ENCODE data around the gene BPI. TPM values are rescaled to one million over a fixed set of nuclear protein-coding genes. Genes with fewer than 3 reads are reported as not detected.
"Not testable (repeated sequence)": the region's sequence is repeated elsewhere in the genome, so short reads cannot be mapped to it uniquely, and the experiment has no call there.

BPI gene
- total and polyA plus RNA-seq, 2 donors (not counting 1 experiment from before 2014, with no cell fraction given) = not detected

- TF ChIP-seq EZH2 (IDR thresholded peaks at IDR 0.05; ENCODE audit: low read length, missing control alignments) (no peak), CTCF (conservative IDR thresholded peaks at IDR 0.05 in 1 of 2, IDR thresholded peaks at IDR 0.05 in 1 of 2; ENCODE audit: low read depth in 1 of 2, low read length in 2 of 2) (no peak)
- H3K36me3 ChIP-seq (ENCODE audit: control insufficient read depth, insufficient read depth, low read length) = no peaks in the 10 kb centered on the region
- peaks cover 10% of the 10 kb centered on the region for H3K27me3 ChIP-seq (ENCODE audit: control insufficient read depth, insufficient read depth, low read length)
- no peak overlapping the region for H3K9ac ChIP-seq (ENCODE audit: insufficient read depth, low read length)
- no peaks in the 10 kb centered on the region for H3K79me2 ChIP-seq (ENCODE audit: control insufficient read depth, insufficient read depth, low read length)
- H3K4me3 ChIP-seq (replicated peaks in 1 of 4; ENCODE audit: control extremely low read depth in 1 of 4, insufficient read depth in 1 of 4, low read depth in 3 of 4, low read length in 4 of 4) = no peak overlapping the region
- H4K20me1 ChIP-seq (ENCODE audit: control insufficient read depth, extremely low read depth, insufficient read depth, low read length) = no peaks in the 10 kb centered on the region
- no peak overlapping the region for H2AFZ ChIP-seq (ENCODE audit: low read length)
- H3K4me1 ChIP-seq (ENCODE audit: control insufficient read depth, extremely low read depth, insufficient read depth, low read length) = no peaks in the 10 kb centered on the region
- DNase-seq (ENCODE audit: low read depth in 2 of 2) = no peak
- H3K9me3 ChIP-seq (ENCODE audit: control insufficient read depth, insufficient read depth, low read depth, low read length) = no peaks in the 10 kb centered on the region
- no peak overlapping the region for H3K4me2 ChIP-seq (ENCODE audit: extremely low read depth, insufficient read depth, low read length)
- no peak overlapping the region for H3K27ac ChIP-seq (ENCODE audit: insufficient read depth, low read length)
These were observed 7.5 kb downstream of the BPI start for GRCh38 chr20:38311491-38311890.

GRCh38 chr20:38313676-38314075 lies 9.7 kb downstream of the BPI start:
- no peak overlapping the region for H3K9ac ChIP-seq (ENCODE audit: insufficient read depth, low read length)
- TF ChIP-seq EZH2 (IDR thresholded peaks at IDR 0.05; ENCODE audit: low read length, missing control alignments) = no peak
- TF ChIP-seq CTCF (conservative IDR thresholded peaks at IDR 0.05 in 1 of 2, IDR thresholded peaks at IDR 0.05 in 1 of 2; ENCODE audit: low read depth in 1 of 2, low read length in 2 of 2) = no peak
- no peak overlapping the region for H3K27ac ChIP-seq (ENCODE audit: insufficient read depth, low read length)
- no peak for DNase-seq (ENCODE audit: low read depth in 2 of 2)
- no peaks in the 10 kb centered on the region for H3K9me3 ChIP-seq (ENCODE audit: control insufficient read depth, insufficient read depth, low read depth, low read length)
- no peaks in the 10 kb centered on the region for H3K79me2 ChIP-seq (ENCODE audit: control insufficient read depth, insufficient read depth, low read length)
- no peak overlapping the region for H2AFZ ChIP-seq (ENCODE audit: low read length)
- H3K4me1 ChIP-seq (ENCODE audit: control insufficient read depth, extremely low read depth, insufficient read depth, low read length) = no peaks in the 10 kb centered on the region
- H3K36me3 ChIP-seq (ENCODE audit: control insufficient read depth, insufficient read depth, low read length) = no peaks in the 10 kb centered on the region
- H3K27me3 ChIP-seq (ENCODE audit: control insufficient read depth, insufficient read depth, low read length) = peaks cover 13% of the 10 kb centered on the region
- H3K4me3 ChIP-seq (replicated peaks in 1 of 4; ENCODE audit: control extremely low read depth in 1 of 4, insufficient read depth in 1 of 4, low read depth in 3 of 4, low read length in 4 of 4) = no peak overlapping the region
- no peak overlapping the region for H3K4me2 ChIP-seq (ENCODE audit: extremely low read depth, insufficient read depth, low read length)
- no peaks in the 10 kb centered on the region for H4K20me1 ChIP-seq (ENCODE audit: control insufficient read depth, extremely low read depth, insufficient read depth, low read length)

DNA sequence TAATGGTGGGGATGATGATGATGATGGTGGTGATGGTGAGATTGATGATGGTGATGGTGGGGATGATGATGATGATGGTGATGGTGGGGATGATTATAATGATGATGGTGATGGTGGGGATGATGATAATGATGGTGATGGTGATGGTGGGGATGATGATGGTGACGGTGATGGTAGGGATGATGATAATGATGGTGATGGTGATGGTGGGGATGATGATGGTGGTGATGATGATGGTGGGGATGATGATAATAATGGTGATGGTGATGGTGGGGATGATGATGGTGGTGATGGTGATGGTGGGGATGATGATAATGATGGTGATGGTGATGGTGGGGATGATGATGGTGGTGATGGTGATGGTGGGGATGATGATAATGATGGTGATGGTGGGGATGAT lies 10.4 kb downstream of the BPI start:
- not testable (repeated sequence) for H3K36me3 ChIP-seq (ENCODE audit: control insufficient read depth, insufficient read depth, low read length); DNase-seq (ENCODE audit: low read depth in 2 of 2); H3K9me3 ChIP-seq (ENCODE audit: control insufficient read depth, insufficient read depth, low read depth, low read length); H3K4me1 ChIP-seq (ENCODE audit: control insufficient read depth, extremely low read depth, insufficient read depth, low read length); H4K20me1 ChIP-seq (ENCODE audit: control insufficient read depth, extremely low read depth, insufficient read depth, low read length); H3K79me2 ChIP-seq (ENCODE audit: control insufficient read depth, insufficient read depth, low read length); H3K4me3 ChIP-seq (replicated peaks in 1 of 4; ENCODE audit: control extremely low read depth in 1 of 4, insufficient read depth in 1 of 4, low read depth in 3 of 4, low read length in 4 of 4); H3K4me2 ChIP-seq (ENCODE audit: extremely low read depth, insufficient read depth, low read length); H3K27ac ChIP-seq (ENCODE audit: insufficient read depth, low read length); H3K9ac ChIP-seq (ENCODE audit: insufficient read depth, low read length); H2AFZ ChIP-seq (ENCODE audit: low read length)
- H3K27me3 ChIP-seq (ENCODE audit: control insufficient read depth, insufficient read depth, low read length) = peaks cover 13% of the 10 kb centered on the region

Measured in fibroblast of lung (primary cell).